IMR-90 (cell line): ENCODE measurements around the gene ESF1.

Source experiments
- BHLHE40 ChIP-seq: fragments of 150-350 bp; IDR thresholded peaks from 2 replicates; pipeline ENCODE4 v1.6.1; 2016; ENCODE audit warnings: mild to moderate bottlenecking, low read depth, low read length
- CTCF ChIP-seq: conservative IDR thresholded peaks from 2 replicates; pipeline ENCODE4 v1.5.1; 2012; ENCODE audit warnings: mild to moderate bottlenecking, low read depth, low read length, improper control_type of control experiment
- ELK1 ChIP-seq: fragments of 150-350 bp; IDR thresholded peaks from 2 replicates; pipeline ENCODE4 v1.6.1; 2016; ENCODE audit warnings: low read depth, mild to moderate bottlenecking, low read length, moderate library complexity, borderline replicate concordance
- MAFK ChIP-seq: IDR thresholded peaks from 2 replicates; pipeline ENCODE4 v1.6.1; 2012; ENCODE audit warnings: low read depth, low read length, improper control_type of control experiment
- MXI1 ChIP-seq: IDR thresholded peaks from 2 replicates; pipeline ENCODE4 v1.6.1; 2012; ENCODE audit warnings: low read depth, mild to moderate bottlenecking, low read length, moderate library complexity, borderline replicate concordance
- NFE2L2 ChIP-seq: fragments of 150-350 bp; IDR thresholded peaks from 2 replicates; pipeline ENCODE4 v1.6.1; 2016; ENCODE audit warnings: low read depth, mild to moderate bottlenecking, low read length
- POLR2A ChIP-seq: IDR thresholded peaks from 2 replicates; pipeline ENCODE4 v1.6.1; 2012; ENCODE audit warnings: mild to moderate bottlenecking, low read depth, low read length
- RAD21 ChIP-seq: IDR thresholded peaks from 2 replicates; pipeline ENCODE4 v1.6.1; 2012; ENCODE audit warnings: low read length, improper control_type of control experiment
- RFX5 ChIP-seq: IDR thresholded peaks from 2 replicates; pipeline ENCODE4 v1.8.0; 2012; ENCODE audit warnings: low read depth, mild to moderate bottlenecking, low read length, moderate library complexity
- SMC3 ChIP-seq: fragments of 150-350 bp; IDR thresholded peaks from 2 replicates; pipeline ENCODE4 v1.6.1; 2016; ENCODE audit warnings: low read depth, mild to moderate bottlenecking, antibody characterized with exemption, low read length, moderate library complexity
- USF2 ChIP-seq: fragments of 150-350 bp; IDR thresholded peaks from 2 replicates; pipeline ENCODE4 v1.6.1; 2017; ENCODE audit warnings: mild to moderate bottlenecking, antibody characterized with exemption, low read length, low read depth

GRCh38 chr20:13821876-13822275, 37.2 kb upstream of the ESF1 start:
- TF ChIP-seq CTCF = no peak
- no peak for TF ChIP-seq POLR2A
- no peak for TF ChIP-seq RAD21
- TF ChIP-seq MXI1 = no peak
- TF ChIP-seq ELK1 = no peak
- TF ChIP-seq SMC3 = no peak
- no peak for TF ChIP-seq BHLHE40
- TF ChIP-seq RFX5 = no peak
- TF ChIP-seq MAFK = no peak
- no peak for TF ChIP-seq USF2
- no peak for TF ChIP-seq NFE2L2
